Hematopoietic multipotent progenitor cell treated with erythropoietin and hydrocortisone succinate and interleukin-3 and kit ligand, for 8 days (in vitro differentiated cells): Measurements from ENCODE around the gene NXN.

Experiments used
- DNase-seq: peaks from one replicate; pipeline ENCODE4 v3.0.0-alpha.2; 2015

NXN gene

DNA sequence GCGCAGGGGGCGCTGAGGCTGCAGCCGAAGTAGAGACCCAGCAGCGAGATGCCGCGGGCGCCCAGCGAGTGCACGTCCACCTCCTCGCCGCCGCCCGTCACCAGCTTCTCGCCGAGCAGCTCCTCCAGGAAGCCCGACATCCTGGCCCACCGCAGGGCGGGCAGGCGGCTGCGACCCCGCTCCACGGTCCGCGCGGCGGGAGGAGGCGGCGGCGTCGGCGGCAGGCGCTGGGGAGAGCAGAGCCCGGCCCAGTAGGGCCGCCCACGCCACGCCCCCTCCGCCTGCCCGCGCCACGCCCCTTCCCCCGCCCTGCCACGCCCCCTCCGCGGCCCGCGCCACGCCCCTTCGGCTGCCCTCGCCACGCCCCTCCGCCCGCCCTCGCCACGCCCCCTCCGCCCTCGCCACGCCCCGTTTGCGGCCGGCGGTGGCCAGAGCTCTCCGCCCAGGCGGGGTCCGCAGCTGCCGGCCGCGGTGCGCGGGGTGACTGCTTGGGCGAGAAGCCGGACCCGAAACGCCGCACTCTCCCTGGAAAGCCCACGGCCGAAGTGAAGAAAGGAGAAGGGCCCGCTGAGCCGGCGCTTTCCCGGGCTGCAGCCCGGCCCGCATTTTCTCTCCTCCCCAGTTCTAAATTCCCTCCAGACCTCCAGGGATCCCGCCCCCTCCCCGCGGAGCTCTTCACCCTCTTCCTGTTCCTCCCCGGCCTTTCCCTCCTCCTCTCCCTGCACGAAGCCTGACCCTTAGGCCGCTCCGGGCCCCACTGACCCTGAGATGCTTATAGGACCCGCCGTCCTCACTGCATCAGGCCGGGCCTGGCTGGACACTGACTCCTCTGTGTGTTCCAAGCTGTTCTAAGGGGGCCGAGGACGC, at the start of gene NXN:
TSS of gene NXN (minus strand) at position 238 of the 867 bp plus-strand sequence.
- DNase-seq: peak; percentile 53

DNA sequence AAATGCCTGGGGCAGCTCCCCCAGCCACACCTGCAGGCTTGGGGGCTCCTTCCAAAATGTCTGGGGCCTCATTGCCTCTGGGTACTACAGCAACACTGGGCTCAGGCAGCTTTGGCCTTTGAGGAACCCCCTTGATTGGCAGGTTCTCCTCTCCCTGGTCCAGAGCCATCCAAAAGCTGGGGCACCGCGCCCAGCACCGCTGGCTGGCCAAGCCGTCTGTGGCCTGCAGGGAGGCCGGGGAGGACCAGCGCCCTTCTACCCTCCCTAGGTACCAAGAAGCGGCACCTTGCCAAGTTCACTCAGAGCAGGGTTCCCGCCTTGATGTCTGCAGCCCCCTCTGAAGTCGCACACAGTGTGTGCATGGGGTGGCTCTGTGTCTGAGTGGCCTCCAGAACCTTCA, 47.5 kb upstream of the NXN start:
- DNase-seq: no peak

DNA sequence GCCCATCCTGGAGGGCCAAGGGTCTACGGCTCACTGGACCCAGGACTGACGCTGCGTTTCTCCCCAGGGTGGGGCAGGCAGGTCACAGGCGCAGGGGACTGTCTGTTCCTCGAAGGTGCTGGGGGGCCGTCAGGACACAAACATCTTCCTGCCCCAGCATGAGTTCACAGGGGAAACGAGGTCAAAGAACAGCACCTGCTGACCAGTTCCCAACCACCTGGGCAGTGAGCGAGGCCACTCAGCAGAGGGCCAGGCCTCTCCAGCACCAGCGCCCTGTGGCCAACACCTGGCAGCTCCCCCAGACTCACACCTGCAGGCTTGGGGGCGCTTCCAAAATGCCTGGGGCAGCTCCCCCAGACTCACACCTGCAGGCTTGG, 47.0 kb upstream of the NXN start:
- DNase-seq: no peak

DNA sequence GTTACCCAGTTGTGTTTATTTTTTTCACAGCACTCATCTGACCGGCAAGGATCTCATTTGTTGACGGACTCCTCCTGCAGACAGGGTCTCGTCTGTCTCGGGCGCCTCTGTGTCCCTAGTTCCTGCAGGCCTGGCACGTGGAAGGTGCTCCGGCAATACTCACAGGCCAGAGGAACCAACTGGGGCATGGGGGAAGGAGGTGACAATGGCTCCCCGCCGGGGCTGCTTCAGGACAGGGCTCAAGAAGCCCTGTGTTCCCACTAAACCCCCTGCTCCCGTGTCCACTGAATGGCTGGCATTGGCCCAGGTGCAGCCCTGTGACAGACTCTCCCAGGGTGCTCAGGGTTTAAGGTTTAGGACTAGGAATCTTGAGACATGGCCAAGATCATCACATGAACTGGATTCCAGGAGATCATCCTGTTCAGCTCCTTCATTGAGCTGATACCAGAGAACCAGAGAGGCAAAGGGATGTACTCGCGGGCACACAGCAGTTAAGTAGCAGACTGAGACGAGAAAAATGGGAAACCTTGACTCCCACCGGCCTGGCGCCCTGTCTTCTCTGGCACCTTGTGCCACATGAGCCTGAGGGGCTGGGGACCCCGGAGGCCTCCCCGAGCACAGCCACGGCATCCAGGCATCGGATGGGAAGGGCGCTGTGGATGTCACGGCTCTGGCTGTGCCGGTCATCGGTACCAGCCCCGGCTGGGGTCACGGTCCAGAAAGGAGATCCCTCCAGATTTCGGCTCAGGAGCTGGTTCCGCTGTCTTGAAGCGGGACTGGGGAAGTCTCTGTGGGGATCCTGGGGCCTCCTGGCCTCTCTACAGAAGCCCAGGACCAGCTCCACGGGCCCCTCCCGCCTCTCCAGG, 46.4 kb upstream of the NXN start:
- no peak for DNase-seq

DNA sequence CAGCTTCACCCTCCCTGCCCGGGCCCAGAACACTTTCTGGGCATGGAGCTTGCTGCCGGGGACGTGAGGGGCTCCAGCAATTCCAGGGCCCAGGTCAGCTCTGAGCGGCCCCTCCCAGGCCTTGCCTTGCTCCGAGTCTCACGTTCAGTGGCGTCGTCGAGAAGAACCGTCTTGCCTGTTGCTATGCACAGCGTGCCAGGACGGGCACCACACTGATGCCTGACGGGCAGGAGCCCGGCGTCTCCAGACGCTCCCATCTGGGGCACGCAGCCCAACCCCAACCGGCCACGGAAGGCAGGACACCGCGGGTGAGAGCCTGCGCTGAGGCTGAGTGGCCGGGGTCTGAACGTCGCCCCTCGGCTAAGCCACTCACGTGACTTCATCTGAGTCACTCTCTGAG, 44.5 kb upstream of the NXN start:
- no peak for DNase-seq

DNA sequence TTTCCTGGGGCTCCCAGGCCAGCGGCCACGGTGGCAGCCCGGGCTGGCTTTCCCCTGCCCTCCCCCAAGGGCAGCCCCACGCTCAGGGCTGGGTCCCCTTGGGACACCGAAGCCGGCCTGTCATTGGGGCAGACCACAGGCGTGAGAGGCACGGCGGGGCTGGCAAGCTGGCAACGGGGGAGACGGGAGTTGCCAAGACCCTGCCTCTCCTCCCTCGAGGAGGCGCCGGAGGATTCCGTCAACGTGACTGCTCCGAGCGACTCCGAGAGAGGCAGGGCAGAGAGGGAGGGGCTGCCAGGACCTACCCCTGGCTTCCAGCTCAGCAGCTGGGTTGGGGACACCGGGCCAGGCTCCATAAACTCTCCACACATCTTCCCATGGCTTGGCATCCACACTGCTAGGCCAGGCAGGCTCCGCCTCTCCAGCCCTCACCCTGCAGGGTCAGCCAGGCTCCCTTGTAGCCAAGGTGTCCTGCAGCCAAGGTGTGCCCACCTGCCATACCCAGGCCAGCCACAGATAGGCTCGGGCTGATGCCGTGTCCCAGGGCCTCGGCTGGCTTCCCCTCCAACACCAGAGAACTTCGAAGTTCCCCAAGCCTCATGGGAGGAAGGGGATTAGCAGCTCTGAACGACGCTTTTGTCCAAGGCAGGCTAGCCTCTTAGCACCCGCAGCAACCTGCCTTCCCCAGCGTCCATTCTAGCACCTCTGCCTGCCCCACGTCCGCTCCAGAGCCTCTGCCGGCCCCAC, 42.9 kb upstream of the NXN start:
- no peak for DNase-seq

DNA sequence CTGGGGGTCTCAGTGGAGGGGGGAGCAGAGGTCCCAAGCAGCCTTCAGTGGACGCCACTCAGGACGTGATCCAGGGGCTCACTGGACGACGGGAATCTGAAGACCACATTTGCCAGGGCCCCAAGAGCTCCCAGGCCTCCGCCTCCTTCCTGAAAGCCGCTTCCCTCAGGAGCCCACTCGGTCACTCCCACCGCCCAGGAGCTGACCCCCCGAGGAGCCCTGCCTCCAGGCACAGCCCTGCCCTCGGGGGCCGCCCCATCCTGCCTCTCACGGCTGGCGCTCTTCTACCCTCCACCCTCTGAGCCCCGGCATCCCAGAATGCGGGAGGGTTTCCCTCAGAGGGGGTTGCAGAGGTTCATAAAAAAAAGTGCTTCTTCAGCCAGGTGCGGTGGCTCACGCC, 41.6 kb upstream of the NXN start:
- no peak for DNase-seq

DNA sequence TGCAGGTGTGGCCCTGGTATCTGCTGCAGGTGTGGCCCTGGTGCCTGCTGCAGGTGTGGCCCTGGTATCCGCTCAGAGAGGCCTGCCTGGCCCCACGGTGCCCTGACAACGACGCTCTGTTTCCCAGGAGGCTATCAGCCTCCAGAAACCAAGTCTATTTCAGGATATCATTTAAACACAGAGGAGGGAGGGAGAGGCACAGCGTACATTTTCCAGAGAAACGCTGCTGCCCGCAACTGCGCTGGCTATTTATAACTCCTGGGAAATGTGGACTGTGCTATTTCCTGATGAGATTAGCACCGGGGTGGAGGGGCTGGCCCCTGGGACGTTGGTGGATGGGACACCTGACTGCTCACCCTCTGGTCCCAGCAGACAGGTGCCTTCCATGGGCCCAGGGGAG, 39.9 kb upstream of the NXN start:
- DNase-seq: no peak

DNA sequence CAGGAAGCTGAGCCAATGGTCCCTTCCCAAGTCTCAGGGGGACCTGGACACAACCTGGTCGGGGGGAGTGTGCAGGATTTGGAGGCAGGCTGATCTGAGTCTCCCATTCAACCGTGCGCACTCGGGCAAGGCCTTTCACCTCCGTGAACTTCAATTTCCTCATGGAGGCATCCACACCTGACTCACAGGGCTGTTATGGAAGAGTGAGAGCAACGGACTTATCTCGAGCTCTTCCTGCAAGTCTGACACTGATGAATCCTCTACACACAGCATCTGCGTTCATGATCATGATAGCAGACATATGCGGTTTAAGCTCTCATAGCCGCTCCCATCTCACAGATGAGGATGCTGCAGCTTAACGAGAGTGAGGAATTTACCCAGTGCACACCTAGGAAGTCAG, 39.0 kb upstream of the NXN start:
- DNase-seq: no peak

DNA sequence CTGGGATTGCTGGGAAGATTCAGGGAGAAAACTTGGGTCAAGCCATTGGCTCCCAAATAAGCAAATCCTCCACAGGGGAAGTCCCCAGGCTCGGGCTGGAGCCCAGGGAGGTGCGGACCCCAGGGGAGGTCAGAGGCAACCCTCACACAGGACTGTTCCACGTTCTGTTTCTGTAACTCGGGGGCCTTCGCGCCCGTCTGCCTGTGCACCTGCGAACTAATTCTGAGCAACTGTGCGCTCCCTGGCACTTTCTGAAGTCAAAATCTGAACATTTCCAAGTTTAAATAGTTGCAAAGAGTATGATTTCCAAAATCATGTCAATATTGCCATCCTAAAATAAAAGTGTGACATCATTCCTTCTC, 34.1 kb upstream of the NXN start:
- DNase-seq: no peak

DNA sequence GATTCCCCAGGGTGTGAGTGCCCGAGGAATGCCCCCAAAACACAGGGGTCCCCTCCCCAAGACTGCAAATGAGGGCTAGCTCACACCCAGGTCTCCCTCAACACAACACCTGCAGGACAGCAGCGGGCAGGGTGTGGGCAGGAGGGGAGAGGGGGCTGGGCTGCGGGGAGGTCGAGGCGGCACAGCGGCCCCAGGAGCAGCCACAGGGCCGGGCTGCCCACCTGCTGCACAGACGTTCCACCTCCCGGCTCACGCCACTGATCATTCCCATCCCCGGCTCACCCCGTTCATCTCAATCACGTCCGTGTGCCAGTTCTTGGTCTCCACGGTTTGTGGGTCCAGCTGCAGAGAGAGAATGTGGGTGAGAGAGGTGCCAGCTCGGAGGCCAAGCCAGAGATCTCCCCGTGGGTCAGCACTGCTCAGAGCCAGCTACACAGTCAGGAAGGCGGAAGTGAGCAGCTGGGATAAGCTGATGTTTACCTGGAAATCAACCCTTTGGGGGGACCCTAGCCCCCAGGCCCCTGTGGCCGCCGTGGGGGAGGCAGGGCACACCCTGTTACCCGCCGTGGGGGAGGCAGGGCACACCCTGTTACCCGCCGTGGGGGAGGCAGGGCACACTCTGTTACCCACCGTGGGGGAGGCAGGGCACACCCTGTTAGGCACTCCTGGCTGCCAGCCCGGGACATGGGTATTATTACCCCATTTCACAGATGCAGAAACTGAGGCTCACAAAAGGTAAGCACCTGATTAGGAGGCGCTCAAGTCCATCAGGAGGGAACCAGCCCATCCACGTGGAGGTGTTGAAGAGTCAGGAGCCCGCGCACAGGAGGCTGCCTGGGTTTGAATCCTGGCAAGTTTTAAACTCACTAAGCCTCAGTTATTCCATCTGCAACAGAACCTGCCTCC, 33.5 kb upstream of the NXN start:
- DNase-seq: no peak

DNA sequence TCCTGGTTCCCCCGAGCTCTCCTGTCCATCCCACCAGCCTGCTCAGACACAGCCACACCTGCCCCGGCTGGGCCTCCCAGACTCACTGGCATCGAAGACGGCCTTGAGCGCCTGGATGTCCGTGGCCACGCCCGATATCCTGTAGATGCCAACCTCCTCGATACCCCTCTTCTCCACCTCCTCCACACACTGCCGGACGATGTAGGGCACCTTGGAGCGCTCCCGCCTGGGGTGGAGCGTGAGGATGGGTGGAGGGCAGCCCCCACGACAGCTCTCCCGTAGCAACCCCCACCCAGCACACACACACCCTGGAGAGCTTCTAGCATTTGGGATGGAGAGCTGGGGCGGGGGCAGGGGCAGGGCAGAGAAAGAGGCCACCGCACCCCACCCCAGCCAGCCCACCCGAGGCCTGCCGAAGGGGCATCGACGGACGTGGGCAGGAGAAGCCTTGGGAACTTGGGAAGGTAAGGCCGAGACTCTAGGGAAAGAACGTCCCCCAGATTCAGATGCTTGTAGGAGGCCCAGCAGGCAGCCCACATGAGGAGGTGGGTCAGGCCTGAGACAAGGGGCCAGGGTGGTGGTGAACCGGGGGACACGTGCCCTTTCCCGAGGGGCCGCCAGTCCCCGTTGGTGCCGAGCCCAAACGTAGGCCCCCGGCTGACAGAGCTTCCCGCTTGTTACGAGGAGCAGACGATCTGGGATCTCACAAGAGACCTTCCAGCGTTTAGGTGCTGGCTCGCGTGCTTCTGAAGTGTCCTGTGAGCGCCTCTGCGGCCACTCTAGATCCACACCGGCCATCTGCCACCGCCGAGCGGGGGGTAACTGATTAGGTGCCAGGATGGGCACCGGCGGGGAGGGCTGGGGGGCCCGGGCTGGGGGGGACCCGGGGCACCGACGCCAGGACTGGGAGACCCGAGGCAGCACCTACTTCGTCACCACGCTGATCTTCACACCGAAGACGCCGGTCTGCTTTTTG, 32.5 kb upstream of the NXN start:
- no peak for DNase-seq

DNA sequence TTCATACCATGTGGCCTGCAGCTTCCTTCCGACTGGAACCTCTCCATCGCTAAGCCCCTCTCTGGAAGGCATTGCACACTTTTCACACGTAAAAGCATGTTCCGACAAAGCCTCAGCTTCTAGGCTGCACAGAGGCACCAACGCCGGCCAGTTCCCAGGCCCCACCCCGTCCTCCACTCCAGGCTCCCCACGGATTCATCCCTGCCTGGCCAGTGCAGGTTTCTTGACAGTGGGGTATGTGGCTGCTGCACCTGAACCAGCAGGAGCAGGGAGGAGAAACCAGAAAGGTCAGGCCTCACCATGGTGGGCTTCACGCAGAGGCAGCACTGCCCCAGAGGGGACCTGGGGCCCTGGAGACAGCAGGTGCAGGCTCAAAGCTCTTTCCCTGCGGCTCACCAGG, 31.6 kb upstream of the NXN start:
- DNase-seq: no peak

DNA sequence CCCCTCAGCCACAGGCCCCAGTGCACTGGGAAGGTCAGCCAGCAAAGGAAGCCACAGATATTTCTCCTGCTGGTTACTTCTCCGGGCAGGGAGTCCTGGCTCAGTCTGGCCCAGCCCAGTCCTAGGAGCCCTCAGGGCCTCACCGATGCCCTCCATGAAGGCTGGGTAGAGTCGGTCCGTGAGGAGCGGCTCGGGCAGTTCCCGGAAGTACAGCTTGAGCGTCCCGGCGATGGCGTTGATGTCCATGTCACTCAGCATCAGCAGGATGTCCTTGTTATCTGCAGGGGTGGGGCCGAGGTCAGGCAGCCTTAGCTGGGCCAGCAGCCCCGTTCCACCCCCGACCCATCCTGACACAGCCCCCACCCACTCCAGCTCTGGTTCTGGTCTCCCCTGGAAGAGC, 31.0 kb upstream of the NXN start:
- DNase-seq: no peak

DNA sequence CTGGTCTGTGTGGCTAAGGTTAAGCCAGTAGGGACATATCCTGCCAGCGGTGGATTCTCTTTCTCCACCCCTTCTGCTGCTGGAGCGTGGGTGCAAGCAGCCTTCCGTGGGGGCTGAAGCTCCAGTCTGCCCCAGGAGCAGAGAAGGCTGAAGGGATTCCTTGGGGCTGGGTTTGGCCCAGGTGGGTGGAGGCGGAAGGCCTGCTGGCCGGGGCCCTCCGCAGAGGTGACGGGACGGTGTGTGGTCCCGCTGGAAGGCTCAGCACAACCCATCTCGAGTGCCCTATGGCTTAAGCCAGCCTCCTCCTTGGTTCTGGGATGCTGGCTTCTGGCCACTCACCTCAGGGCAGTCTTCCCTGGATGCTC, 30.5 kb upstream of the NXN start:
- DNase-seq: no peak

DNA sequence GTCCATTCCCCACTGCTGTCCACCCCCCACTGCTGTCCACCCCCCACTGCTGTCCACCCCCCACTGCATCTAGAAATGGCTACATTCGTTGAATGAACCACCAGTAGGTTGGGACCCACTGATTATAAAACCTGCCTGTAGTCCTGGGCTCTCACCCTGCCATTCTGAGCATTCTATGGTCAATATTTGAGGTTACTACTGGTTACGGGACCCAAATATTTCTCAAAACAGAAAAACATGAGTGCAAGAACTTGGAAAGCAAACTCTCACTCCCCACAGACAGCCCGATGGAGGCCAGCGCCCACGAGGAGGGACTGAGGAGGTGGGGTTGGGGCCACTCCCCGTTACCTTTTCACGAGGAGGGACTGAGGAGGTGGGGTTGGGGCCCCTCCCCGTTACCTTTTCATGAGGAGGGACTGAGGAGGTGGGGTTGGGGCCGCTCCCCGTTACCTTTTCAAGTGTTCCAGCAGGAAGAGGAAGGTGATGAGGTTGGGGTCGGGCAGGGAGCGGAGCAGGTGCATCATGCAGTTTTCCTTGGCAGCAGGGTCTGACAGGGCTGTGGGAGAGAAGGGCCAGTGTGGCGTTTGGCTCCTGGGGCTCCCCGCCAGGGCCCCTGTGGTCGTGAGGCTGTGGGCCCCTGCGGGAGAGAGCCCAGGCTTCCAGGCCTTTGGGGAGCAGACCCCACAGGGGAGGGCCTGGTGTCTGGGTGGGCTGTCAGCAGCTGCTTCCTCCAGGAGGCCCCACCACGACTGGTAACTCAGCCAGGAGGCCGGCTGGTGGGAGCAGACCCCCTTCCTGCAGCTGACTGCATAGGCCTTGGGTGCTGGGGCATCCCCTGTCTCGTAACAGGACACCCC, 29.9 kb upstream of the NXN start:
- no peak for DNase-seq

DNA sequence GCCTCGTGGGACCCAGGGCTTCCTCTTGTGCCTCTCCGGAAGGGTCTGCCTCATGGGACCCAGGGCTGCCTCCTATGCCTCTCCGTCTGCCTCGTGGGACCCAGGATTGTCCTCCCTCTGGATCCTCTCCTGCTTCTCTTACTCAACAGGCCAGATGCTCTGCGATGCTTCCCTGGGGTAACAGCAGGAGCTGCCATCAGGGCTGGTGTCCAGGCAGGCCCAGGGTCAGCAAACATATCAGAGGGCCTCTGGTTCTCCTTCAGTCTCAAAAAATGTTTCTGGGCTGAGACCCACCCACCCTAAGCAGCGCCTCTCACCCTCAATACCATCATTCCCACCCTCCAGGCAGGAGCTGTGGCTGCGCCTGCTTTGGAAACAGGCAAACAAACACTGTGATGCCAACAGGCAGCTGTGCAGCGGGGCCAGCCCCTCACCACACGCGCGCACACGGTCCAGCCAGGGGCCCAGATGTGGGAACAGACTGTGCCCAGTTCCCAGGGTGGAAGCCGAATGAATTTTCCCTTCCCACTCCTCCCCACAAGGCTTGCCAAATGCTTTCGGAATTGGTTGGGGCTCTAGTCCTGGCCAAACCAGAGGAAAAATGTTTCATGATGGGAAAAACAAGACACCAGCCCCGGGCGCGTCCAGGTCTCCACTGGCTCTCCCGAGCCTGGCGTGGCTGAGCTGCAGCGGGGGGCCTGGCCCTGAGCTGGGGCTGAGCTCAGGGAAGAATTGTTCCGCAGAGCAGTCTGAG, 28.6 kb upstream of the NXN start:
- DNase-seq: no peak

DNA sequence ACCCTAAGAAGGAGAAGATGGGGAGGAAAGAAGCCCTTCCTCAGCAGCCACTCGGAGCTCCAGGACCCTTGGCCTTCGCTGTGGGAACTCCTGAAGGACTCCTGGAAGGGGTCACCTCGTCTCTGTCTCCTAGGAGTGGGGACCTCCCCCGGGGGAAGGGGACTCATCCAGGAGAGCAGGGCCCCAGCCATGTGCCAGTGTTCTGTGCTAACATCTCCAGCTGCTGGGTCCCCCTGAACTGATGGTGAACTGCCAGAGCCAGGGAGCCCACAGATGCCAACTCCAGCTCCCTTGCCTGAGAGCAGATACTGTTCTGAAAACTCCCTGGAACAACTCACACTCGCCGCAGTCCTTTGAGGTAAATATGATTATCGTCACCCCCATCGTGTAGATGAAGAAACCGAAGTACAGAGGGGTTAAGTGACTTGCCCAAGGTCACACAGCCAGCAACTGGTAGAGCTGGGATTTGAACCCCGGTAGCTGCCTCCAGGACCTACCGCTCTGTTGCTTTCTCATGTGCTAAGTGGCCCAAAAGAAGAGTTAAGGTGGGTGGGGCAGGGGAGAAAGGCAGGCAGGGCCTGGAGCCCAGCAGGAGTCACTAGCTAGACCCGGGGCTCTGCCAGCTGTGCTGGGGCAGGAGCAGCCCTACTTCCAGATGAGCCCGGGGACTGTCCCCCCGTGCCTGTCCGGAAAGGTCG, 27.9 kb upstream of the NXN start:
- no peak for DNase-seq

DNA sequence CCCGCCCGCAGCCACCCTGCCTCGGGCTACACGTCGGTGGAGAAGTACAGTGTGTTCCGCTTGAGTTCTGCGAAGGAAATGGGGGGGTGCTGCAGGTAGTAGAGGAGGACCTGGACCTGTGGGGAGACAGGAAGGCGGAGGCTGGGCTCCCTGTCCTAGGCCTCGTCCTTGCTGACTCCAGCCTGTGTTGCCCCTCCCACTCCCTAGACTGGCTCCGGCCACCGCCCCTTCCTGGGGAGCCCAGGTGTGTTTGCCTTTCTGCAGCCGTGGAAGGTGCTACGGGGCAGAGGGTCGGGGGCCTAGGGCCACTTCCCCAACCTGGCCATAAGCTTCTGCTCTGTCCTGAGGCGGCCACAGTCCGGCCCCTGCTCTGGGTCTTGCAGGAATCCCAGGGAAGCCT, 26.5 kb upstream of the NXN start:
- no peak for DNase-seq
